SK-N-SH (cell line): ENCODE data around the gene ZSWIM3. TPM values are rescaled to one million over a fixed set of nuclear protein-coding genes. Genes with fewer than 3 reads are reported as not detected.
A peak's percentile ranks its signal among the peaks of the same experiment; 100 is the strongest.

Source experiments
- CTCF ChIA-PET: fragments of 300-600, 350-600 bp; formaldehyde crosslinking; extraction: SDS; loops from one replicate; lab custom pipeline; 2021; lab: Yijun Ruan, JAX
- POLR2A ChIA-PET: fragments of 350-600 bp; sonication (Branson Sonifier 250); formaldehyde crosslinking; extraction: SDS; loops from one replicate; lab custom pipeline; 2020; ENCODE audit warnings: antibody characterized with exemption, inconsistent platforms; lab: Yijun Ruan, JAX
- DNase-seq: peaks from one replicate; pipeline ENCODE4 v3.0.0; 2012
- H2AFZ ChIP-seq: fragments of 200-600 bp; sonication (generic); 2 replicates; pipeline ENCODE4 v1.8.1; 2016; ENCODE audit warnings: antibody characterized with exemption, mild to moderate bottlenecking, low read depth
- H3F3A ChIP-seq: fragments of 200-600 bp; sonication (generic); replicated peaks from 2 replicates; pipeline ENCODE3; 2016; ENCODE audit warnings: antibody characterized with exemption, mild to moderate bottlenecking; ENCODE audit not compliant: insufficient read depth
- H3K27ac ChIP-seq, 2 experiments: fragments of 200-500 bp in 1 of 2; fragments of 200-600 bp in 1 of 2; sonication (Bioruptor generic) in 1 of 2; sonication (generic), shearing (Covaris generic) in 1 of 2; 2 replicates each; pipeline versions ENCODE4 v1.5.1 to v1.6.1; 2014 to 2016; ENCODE audit warnings: low read depth in 2 of 2, inconsistent platforms in 1 of 2, low read length in 1 of 2, mild to moderate bottlenecking in 1 of 2, mixed read lengths in 1 of 2
- H3K27me3 ChIP-seq: fragments of 200-600 bp; sonication (generic), shearing (Covaris generic); 2 replicates; pipeline ENCODE4 v1.6.1; 2016; ENCODE audit warnings: mixed run types; ENCODE audit not compliant: insufficient read depth
- H3K36me3 ChIP-seq, 2 experiments: fragments of 200-500 bp in 1 of 2; fragments of 200-600 bp in 1 of 2; sonication (Bioruptor generic) in 1 of 2; sonication (generic) in 1 of 2; replicated peaks in 1 of 2; 2 replicates each; pipeline versions ENCODE3 to v1.5.1; 2014 to 2016; ENCODE audit warnings: low read length in 1 of 2, mild to moderate bottlenecking in 1 of 2; ENCODE audit not compliant: insufficient read depth in 2 of 2, control insufficient read depth in 1 of 2
- H3K4me1 ChIP-seq, 2 experiments: fragments of 200-500 bp in 1 of 2; fragments of 200-600 bp in 1 of 2; sonication (Bioruptor generic) in 1 of 2; sonication (generic), shearing (Covaris generic) in 1 of 2; 2 replicates each; pipeline versions ENCODE4 v1.5.1 to v1.6.1; 2014 to 2016; ENCODE audit warnings: low read depth in 1 of 2, low read length in 1 of 2, mixed run types in 1 of 2; ENCODE audit not compliant: insufficient read depth in 2 of 2, control insufficient read depth in 1 of 2
- H3K4me2 ChIP-seq: fragments of 200-600 bp; sonication (generic), shearing (Covaris generic); 2 replicates; pipeline ENCODE4 v1.6.1; 2017; ENCODE audit warnings: mixed run types
- H3K4me3 ChIP-seq, 2 experiments: fragments of 200-500 bp in 1 of 2; fragments of 200-600 bp in 1 of 2; sonication (Bioruptor generic) in 1 of 2; sonication (generic), shearing (Covaris generic) in 1 of 2; 2 replicates each; pipeline versions ENCODE4 v1.5.1 to v1.8.1; 2014 to 2016; ENCODE audit warnings: low read depth in 2 of 2, inconsistent platforms in 1 of 2, low read length in 1 of 2, mild to moderate bottlenecking in 1 of 2, mixed read lengths in 1 of 2, moderate library complexity in 1 of 2
- H3K79me2 ChIP-seq: fragments of 200-600 bp; sonication (generic); 2 replicates; pipeline ENCODE4 v1.8.1; 2017; ENCODE audit warnings: mild to moderate bottlenecking; ENCODE audit not compliant: insufficient read depth
- H3K9ac ChIP-seq: fragments of 200-600 bp; sonication (generic); 2 replicates; pipeline ENCODE4 v1.6.1; 2017; ENCODE audit warnings: mixed run types
- H3K9me2 ChIP-seq: fragments of 200-600 bp; sonication (generic); 2 replicates; pipeline ENCODE4 v1.6.1; 2017; ENCODE audit warnings: mixed run types
- H3K9me3 ChIP-seq: fragments of 200-600 bp; sonication (generic); 2 replicates; pipeline ENCODE4 v1.6.1; 2017; ENCODE audit warnings: mixed run types, mild to moderate bottlenecking, moderate library complexity
- H4K20me1 ChIP-seq: fragments of 200-600 bp; sonication (generic); 2 replicates; pipeline ENCODE4 v1.6.1; 2017; ENCODE audit warnings: mild to moderate bottlenecking, mixed run types; ENCODE audit not compliant: insufficient read depth
- ELF1 ChIP-seq: IDR thresholded peaks from 2 replicates; pipeline ENCODE4 v1.4.0; 2012
- FOXJ3 ChIP-seq: sonication (generic); formaldehyde crosslinking; IDR thresholded peaks from 2 replicates; pipeline ENCODE4 v1.5.1; 2020; ENCODE audit warnings: mild to moderate bottlenecking, missing genetic modification reagents
- NRF1 ChIP-seq: IDR thresholded peaks from 2 replicates; pipeline ENCODE4 v1.6.1; 2012; ENCODE audit warnings: low read depth, mild to moderate bottlenecking, low read length
- POLR2AphosphoS5 ChIP-seq: IDR thresholded peaks from 2 replicates; pipeline ENCODE4 v1.6.1; 2012; ENCODE audit warnings: low read depth, low read length
- RAD21 ChIP-seq: IDR thresholded peaks from 2 replicates; pipeline ENCODE4 v1.6.1; 2012; ENCODE audit warnings: mild to moderate bottlenecking, low read length
- RFX5 ChIP-seq: IDR thresholded peaks from 2 replicates; pipeline ENCODE4 v1.6.1; 2012; ENCODE audit warnings: mild to moderate bottlenecking, improper control_type of control experiment, low read length
- RXRA ChIP-seq: IDR thresholded peaks from 2 replicates; pipeline ENCODE4 v1.4.0; 2012; ENCODE audit warnings: low read depth, mild to moderate bottlenecking, borderline replicate concordance
- TAF1 ChIP-seq: IDR thresholded peaks from 2 replicates; pipeline ENCODE4 v1.6.1; 2012; ENCODE audit warnings: low read depth, mild to moderate bottlenecking, low read length, moderate library complexity, borderline replicate concordance
- TCF12 ChIP-seq: IDR thresholded peaks from 2 replicates; pipeline ENCODE4 v1.4.0; 2012
- WGBS: methylation state at CpG from one replicate; pipeline ENCODE4 v1.1.6; 2017; ENCODE audit warnings: low lambda C conversion rate; 5-methylcytosine and 5-hydroxymethylcytosine counted together
- polyA plus RNA-seq, 3 experiments: library from polyadenylated mRNA; depleted of rRNA; stranded (reverse); fragments of >200 nt; gene quantifications; 2 replicates each; pipeline ENCODE4 v1.2.3, GENCODE V29; 2012
- TF ChIP-seq, protein P1 (sequence below): fragments of 200-600 bp; sonication (generic); IDR thresholded peaks from 2 replicates; pipeline ENCODE4 v1.6.1; 2017; ENCODE audit warnings: antibody characterized with exemption, mild to moderate bottlenecking, moderate library complexity
- TF ChIP-seq, protein P2 (sequence below): IDR thresholded peaks from 2 replicates; pipeline ENCODE4 v1.4.0; 2012; ENCODE audit warnings: low read depth
- TF ChIP-seq, protein P3 (sequence below): IDR thresholded peaks from 2 replicates; pipeline ENCODE4 v1.4.0; 2012; ENCODE audit warnings: low read depth, borderline replicate concordance
- TF ChIP-seq, protein P4 (sequence below): IDR thresholded peaks from 2 replicates; pipeline ENCODE4; 2012

Gene ZSWIM3
- polyA plus RNA-seq, 1 of the 3 experiments (the other 2 are of a cell fraction) = 2.3 TPM

DNA sequence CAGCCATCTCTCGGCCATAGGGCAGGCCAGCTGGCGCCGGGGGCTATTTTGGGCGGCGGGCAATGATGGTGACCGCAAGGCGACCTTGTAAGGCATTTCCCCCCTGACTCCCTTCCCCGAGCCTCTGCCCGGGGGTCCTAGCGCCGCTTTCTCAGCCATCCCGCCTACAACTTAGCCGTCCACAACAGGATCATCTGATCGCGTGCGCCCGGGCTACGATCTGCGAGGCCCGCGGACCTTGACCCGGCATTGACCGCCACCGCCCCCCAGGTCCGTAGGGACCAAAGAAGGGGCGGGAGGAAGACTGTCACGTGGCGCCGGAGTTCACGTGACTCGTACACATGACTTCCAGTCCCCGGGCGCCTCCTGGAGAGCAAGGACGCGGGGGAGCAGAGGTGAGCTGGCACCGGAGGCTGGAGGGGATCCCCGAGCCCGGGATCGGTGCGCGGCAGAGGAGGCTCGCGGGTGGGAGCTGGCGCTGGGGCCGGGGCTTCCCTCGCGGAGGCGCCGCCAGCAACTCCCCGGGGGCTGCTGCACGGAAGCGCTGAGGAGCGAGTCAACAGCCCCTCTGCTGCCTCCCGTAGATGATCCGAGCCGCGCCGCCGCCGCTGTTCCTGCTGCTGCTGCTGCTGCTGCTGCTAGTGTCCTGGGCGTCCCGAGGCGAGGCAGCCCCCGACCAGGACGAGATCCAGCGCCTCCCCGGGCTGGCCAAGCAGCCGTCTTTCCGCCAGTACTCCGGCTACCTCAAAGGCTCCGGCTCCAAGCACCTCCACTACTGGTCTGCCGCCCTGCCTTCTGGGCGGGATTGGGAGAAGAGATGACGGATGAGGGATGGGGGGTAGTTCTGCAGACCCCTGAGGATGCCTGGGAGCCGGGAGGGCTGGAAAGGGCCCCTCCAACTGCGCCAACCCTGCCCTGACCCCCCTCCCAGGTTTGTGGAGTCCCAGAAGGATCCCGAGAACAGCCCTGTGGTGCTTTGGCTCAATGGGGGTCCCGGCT lies 33.9 kb downstream of the ZSWIM3 start, which contains the start of the genes CTSA and NEURL2 (continued):
- TF ChIP-seq, protein P1, sequence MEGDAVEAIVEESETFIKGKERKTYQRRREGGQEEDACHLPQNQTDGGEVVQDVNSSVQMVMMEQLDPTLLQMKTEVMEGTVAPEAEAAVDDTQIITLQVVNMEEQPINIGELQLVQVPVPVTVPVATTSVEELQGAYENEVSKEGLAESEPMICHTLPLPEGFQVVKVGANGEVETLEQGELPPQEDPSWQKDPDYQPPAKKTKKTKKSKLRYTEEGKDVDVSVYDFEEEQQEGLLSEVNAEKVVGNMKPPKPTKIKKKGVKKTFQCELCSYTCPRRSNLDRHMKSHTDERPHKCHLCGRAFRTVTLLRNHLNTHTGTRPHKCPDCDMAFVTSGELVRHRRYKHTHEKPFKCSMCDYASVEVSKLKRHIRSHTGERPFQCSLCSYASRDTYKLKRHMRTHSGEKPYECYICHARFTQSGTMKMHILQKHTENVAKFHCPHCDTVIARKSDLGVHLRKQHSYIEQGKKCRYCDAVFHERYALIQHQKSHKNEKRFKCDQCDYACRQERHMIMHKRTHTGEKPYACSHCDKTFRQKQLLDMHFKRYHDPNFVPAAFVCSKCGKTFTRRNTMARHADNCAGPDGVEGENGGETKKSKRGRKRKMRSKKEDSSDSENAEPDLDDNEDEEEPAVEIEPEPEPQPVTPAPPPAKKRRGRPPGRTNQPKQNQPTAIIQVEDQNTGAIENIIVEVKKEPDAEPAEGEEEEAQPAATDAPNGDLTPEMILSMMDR = no peak
- TF ChIP-seq, protein P2, sequence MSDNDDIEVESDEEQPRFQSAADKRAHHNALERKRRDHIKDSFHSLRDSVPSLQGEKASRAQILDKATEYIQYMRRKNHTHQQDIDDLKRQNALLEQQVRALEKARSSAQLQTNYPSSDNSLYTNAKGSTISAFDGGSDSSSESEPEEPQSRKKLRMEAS = peak; percentile 91
- TF ChIP-seq NRF1 (no peak), POLR2AphosphoS5 (peak; percentile 75), FOXJ3 (CRISPR knock-in tag) (0 out of 2 replicates have a peak, but pooled peaks have one; percentile 21), RXRA (peak; percentile 90), RAD21 (no peak), ELF1 (no peak; the same call in none of the 2 replicates), TCF12 (peak; percentile 49; the same call in 1 of the 2 replicates)
- TF ChIP-seq, protein P3, sequence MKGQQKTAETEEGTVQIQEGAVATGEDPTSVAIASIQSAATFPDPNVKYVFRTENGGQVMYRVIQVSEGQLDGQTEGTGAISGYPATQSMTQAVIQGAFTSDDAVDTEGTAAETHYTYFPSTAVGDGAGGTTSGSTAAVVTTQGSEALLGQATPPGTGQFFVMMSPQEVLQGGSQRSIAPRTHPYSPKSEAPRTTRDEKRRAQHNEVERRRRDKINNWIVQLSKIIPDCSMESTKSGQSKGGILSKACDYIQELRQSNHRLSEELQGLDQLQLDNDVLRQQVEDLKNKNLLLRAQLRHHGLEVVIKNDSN = peak; percentile 100
- TF ChIP-seq, protein P4, sequence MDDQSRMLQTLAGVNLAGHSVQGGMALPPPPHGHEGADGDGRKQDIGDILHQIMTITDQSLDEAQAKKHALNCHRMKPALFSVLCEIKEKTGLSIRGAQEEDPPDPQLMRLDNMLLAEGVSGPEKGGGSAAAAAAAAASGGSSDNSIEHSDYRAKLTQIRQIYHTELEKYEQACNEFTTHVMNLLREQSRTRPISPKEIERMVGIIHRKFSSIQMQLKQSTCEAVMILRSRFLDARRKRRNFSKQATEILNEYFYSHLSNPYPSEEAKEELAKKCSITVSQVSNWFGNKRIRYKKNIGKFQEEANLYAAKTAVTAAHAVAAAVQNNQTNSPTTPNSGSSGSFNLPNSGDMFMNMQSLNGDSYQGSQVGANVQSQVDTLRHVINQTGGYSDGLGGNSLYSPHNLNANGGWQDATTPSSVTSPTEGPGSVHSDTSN = 0 out of 2 replicates have a peak, but pooled peaks have one; percentile 5
- TF ChIP-seq, all 33 proteins: peak for 20

DNA sequence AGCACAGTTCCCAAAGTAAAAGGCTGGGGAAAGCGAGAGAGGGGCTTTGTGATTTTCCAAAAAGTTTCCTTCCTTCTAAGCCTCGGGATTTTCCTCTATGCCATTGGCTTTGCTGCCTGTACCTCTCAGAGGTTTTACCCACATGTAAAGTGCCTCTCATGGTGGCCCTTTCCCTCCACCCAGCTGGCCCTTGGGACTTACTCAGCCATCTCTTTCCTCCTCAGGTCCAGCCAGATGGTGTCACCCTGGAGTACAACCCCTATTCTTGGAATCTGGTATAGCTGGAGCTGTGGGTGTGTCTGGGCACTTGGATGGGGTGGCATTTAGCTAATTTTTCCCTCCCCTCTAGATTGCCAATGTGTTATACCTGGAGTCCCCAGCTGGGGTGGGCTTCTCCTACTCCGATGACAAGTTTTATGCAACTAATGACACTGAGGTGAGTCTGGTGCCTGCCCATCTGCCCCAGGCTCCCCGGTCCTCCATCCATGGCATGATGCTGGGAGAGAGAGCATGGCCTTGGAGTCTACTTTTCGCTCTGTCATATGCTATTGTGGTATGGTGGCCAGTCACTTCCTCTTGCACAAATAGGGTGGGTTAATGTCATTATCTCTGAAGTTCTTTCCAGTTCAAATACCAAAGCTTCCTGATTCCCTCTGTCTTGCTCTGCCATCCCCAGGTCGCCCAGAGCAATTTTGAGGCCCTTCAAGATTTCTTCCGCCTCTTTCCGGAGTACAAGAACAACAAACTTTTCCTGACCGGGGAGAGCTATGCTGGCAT lies 34.8 kb downstream of the ZSWIM3 start:
- peaks cover 14% of the 10 kb centered on the region for H3K79me2 ChIP-seq
- H3K9ac ChIP-seq = peak overlapping the region; percentile 82
- H3K4me3 ChIP-seq = peak overlapping the region; percentile 78 to 90
- no peaks in the 10 kb centered on the region for H3K9me2 ChIP-seq
- TF ChIP-seq TAF1 (no peak), RFX5 (no peak)
- TF ChIP-seq, protein P1 = peak; percentile 34; the same call in 1 of the 2 replicates
- TF ChIP-seq, all 33 proteins: peak for 1
- H3K27ac ChIP-seq = peak overlapping the region in 1 of 2 experiments; percentile 58; a peak in 1 of 4 replicates
- H3K36me3 ChIP-seq = peaks cover 12 to 29% of the 10 kb centered on the region in 2 experiments
- peaks cover 0 to 9% of the 10 kb centered on the region in 2 experiments; a peak in 2 of 4 replicates for H3K4me1 ChIP-seq
- H3K9me3 ChIP-seq = no peaks in the 10 kb centered on the region
- H4K20me1 ChIP-seq = no peaks in the 10 kb centered on the region
- H3K4me2 ChIP-seq = peak overlapping the region; percentile 94
- peak overlapping the region; percentile 72; the same call in 1 of the 2 replicates for H2AFZ ChIP-seq
- H3F3A ChIP-seq = peaks cover 9% of the 10 kb centered on the region
- WGBS = 77% methylated on average over 9 of the region's 9 CpGs
- ChIA-PET POLR2A (interaction anchor here (1.2 to 2.8 kb wide), 3 partner anchors 17 to 79 kb away, joined by 3 to 14 read pairs (median 3); partner anchors contain the start of gene PLTP), CTCF (interaction anchor here (0.8 to 4.5 kb wide), 8 partner anchors 8 to 77 kb away, joined by 3 to 41 read pairs (median 8); partner anchors contain the start of gene ZSWIM1)
- DNase-seq = peak; percentile 39
- H3K27me3 ChIP-seq = no peaks in the 10 kb centered on the region
